Fibroblast of peridontal ligament (primary cell): ENCODE data around the gene AHRR.
"Not testable (repeated sequence)": the region's sequence is repeated elsewhere in the genome, so short reads cannot be mapped to it uniquely, and the experiment has no call there.

Experiments
- DNase-seq: peaks from one replicate; pipeline ENCODE4 v3.0.0-alpha.2; 2010; ENCODE audit errors: extremely low read depth

AHRR gene

GRCh38 chr5:459562-460272 is 138.2 kb downstream of the AHRR start:
- no peak for DNase-seq

- DNase-seq: no peak
Observed at GRCh38 chr5:460273-460625, 138.7 kb downstream of the AHRR start.

GRCh38 chr5:462051-462481 is 140.6 kb downstream of the AHRR start:
- no peak for DNase-seq

GRCh38 chr5:463301-463700 is 141.8 kb downstream of the AHRR start:
- no peak for DNase-seq

GRCh38 chr5:463952-464351 is 142.4 kb downstream of the AHRR start:
- no peak for DNase-seq

GRCh38 chr5:464446-464842 is 142.9 kb downstream of the AHRR start:
- DNase-seq: no peak

- DNase-seq: no peak
Observed at GRCh38 chr5:464843-465590, 143.5 kb downstream of the AHRR start.

- DNase-seq: no peak
Observed at GRCh38 chr5:465591-466403, 144.3 kb downstream of the AHRR start.

GRCh38 chr5:466661-467310 is 145.3 kb downstream of the AHRR start:
- no peak for DNase-seq

GRCh38 chr5:468401-468800 is 146.9 kb downstream of the AHRR start:
- no peak for DNase-seq

- no peak for DNase-seq
Observed at GRCh38 chr5:469752-470483, 148.4 kb downstream of the AHRR start.

- no peak for DNase-seq
Observed at GRCh38 chr5:470961-471749, 149.6 kb downstream of the AHRR start.

- DNase-seq: no peak
Observed at GRCh38 chr5:471750-472058, 150.2 kb downstream of the AHRR start.

GRCh38 chr5:472076-472655 is 150.7 kb downstream of the AHRR start:
- DNase-seq: no peak

- DNase-seq: peak; percentile 58
Observed at GRCh38 chr5:472656-473550, 151.4 kb downstream of the AHRR start.

GRCh38 chr5:473551-474192 is 152.2 kb downstream of the AHRR start:
- DNase-seq: peak; percentile 27

GRCh38 chr5:474232-474839 is 152.8 kb downstream of the AHRR start:
- not testable (repeated sequence) for DNase-seq
